Gastroesophageal sphincter (tissue), 3 donors: ENCODE results near the gene APOBEC3F.

Source experiments
- EP300 ChIP-seq: sonication (generic); formaldehyde crosslinking; IDR thresholded peaks from one replicate; pipeline ENCODE4 v1.6.1; 2017; ENCODE audit warnings: antibody characterized with exemption, mild to moderate bottlenecking
- POLR2A ChIP-seq, 2 donors: fragments of 450-650 bp; IDR thresholded peaks; one replicate each; pipeline ENCODE4 v1.6.1; 2017; ENCODE audit warnings: antibody characterized with exemption in 2 of 2, mild to moderate bottlenecking in 2 of 2, moderate library complexity in 1 of 2
- POLR2AphosphoS5 ChIP-seq: sonication (generic); formaldehyde crosslinking; IDR thresholded peaks from one replicate; pipeline ENCODE4 v1.6.1; 2017; ENCODE audit warnings: antibody characterized with exemption
- TF ChIP-seq, protein P1 (sequence below), 4 experiments: fragments of 200-600 bp in 2 of 4; fragments of 450-650 bp in 2 of 4; sonication (generic) in 1 of 4; IDR thresholded peaks; one replicate each; pipeline ENCODE4 v1.5.1; 2017 to 2019; ENCODE audit warnings: antibody characterized with exemption in 4 of 4, mild to moderate bottlenecking in 2 of 4, moderate library complexity in 2 of 4

DNA sequence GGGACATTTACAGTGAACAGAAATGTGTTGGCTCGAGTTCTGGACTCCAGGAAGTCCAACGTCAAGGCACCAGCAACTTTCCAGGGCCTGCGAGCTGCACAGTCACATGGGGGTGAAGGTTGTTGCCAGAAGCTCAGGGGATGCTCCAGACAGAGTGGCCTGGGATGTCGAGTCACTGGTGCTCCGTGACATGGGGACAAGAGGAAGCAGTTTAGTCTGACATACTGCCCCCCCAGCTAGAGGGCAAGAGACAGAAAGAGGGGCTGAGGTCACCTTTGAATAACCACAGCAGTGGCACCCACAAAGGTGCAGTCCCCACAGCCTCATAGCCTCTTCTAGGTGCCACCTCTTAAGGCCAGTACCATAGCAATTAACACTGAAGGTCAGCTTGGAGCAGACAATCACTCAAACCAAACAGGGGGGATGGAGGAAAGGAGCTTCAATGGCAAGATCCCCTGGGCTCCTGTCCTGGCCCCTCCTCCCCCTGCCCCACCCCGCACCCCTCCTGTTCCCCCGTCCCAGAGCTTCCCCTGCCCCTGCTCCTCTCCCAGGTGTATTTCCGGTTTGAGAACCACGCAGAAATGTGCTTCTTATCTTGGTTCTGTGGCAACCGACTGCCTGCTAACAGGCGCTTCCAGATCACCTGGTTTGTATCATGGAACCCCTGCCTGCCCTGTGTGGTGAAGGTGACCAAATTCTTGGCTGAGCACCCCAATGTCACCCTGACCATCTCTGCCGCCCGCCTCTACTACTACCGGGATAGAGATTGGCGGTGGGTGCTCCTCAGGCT lies 15.9 kb upstream of the APOBEC3F start:
- TF ChIP-seq, protein P1, sequence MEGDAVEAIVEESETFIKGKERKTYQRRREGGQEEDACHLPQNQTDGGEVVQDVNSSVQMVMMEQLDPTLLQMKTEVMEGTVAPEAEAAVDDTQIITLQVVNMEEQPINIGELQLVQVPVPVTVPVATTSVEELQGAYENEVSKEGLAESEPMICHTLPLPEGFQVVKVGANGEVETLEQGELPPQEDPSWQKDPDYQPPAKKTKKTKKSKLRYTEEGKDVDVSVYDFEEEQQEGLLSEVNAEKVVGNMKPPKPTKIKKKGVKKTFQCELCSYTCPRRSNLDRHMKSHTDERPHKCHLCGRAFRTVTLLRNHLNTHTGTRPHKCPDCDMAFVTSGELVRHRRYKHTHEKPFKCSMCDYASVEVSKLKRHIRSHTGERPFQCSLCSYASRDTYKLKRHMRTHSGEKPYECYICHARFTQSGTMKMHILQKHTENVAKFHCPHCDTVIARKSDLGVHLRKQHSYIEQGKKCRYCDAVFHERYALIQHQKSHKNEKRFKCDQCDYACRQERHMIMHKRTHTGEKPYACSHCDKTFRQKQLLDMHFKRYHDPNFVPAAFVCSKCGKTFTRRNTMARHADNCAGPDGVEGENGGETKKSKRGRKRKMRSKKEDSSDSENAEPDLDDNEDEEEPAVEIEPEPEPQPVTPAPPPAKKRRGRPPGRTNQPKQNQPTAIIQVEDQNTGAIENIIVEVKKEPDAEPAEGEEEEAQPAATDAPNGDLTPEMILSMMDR (IDR thresholded peaks at IDR 0.05): no peak
- no peak for TF ChIP-seq POLR2A (IDR thresholded peaks at IDR 0.05)
- no peak for TF ChIP-seq EP300
- no peak for TF ChIP-seq POLR2AphosphoS5
